CD4-positive, alpha-beta T cell treated with Interleukin-15 for 1 hour (primary cell): ENCODE data around the gene C5orf58.

Experiments used
- DNase-seq: peaks from one replicate; pipeline ENCODE4 v3.0.0-alpha.2; 2020

The C5orf58 gene

DNA sequence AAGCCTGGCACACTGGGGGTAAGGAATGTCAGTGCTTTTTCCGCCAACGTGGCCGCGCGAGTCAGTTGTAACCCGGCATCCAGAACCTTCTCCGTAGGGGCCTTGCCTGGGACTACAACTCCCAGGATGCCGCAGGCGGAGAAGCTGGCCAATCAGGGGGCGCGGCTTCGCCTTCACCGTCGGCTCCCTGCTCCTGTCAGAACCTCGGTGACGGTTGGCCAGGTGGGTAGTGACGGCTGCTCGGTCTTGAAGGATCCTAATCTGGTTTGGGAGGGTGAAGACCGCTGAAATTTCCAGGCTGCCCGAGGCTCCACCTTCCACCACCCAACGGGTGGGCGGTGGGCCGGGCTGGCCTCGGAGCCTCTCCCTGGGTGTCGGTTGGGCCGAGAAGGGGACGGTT is at the start of gene C5orf58:
Gene C5orf58, plus strand, starts transcription at position 200 of the 400 bp plus-strand sequence. CDS start 1,992 bp downstream, outside the sequence.
- DNase-seq: no peak

DNA sequence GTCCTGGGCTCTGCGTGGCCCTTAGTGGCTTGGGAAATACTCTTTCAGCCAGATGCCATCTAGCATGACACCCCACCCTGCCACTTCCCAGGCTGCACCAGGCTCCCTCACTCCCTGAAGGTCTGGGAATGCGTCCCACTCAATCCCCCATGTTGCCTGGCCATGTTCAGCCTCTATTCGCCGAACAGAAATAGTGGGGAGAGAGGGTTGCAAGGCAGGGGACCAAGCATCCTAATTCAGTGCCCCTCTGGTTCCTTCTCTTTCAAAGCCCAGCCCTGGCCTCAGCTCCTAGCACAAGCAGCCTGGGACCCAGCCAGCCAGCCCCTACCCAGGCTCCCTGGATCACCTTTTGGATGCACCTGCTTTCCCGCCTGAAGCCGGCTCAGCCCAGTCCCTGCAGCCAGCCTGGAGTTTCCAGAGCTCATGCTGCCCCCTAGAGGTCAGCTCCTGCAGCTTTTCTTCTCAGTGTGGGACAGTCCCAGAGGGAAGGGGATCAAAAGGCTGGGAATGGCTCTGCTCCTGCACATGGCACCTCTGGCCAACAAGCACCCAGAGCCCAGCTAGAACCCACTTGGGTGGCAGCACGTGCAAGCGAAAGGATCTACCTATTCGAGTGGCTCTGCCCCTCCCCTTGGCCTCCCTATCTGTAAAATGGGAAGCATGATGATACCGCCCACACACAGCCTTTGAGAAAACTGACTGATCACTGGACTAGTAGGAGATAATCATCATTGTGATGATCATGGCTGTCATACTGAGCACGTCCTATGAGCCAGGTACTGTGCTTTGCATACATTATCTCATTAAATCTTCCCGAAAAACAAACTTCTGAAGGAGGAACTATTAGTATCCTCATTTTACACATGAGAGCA is 48.7 kb upstream of the C5orf58 start:
- no peak for DNase-seq

DNA sequence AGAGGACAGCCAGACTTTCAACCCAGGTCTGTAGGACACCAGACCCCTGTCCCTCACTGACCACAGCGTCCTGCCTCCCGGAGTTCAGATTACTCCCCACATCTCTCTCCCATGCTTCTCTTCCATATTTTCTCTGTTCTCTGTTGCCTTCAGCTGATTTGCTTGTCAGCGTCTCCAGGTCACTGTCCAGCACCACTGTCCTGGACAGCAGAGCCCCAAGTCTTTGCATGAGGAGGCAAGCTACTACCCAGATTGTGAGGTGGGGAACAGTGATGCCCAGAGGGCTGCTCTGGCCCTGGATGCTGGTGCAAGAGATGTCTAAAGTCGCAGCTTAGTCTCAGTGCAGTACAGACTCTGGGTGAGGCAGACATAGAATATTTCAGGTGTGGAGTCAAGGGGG is 48.0 kb upstream of the C5orf58 start:
- no peak for DNase-seq

DNA sequence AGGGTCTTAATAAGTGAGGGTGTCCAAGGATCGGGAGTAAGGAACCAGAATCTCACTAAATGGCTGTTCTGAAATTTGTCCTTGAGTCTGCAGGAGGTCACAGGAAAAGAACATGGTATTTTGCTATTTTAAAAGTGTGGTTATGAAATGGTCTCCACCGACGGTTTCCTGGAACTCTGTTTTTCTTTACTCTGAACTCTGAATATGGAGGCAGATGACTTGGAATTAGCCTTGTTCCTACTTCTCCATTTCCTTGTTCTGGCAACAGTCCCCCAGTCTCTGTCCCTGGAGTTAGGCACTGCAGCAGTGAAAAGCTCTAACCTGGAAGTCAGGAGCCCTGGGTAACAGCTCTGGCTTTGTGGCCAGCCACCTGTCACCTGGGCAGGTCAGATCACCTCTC is 46.6 kb upstream of the C5orf58 start:
- DNase-seq: no peak

- DNase-seq: no peak
Measured at GRCh38 chr5:170186856-170187255, 45.9 kb upstream of the C5orf58 start.

DNA sequence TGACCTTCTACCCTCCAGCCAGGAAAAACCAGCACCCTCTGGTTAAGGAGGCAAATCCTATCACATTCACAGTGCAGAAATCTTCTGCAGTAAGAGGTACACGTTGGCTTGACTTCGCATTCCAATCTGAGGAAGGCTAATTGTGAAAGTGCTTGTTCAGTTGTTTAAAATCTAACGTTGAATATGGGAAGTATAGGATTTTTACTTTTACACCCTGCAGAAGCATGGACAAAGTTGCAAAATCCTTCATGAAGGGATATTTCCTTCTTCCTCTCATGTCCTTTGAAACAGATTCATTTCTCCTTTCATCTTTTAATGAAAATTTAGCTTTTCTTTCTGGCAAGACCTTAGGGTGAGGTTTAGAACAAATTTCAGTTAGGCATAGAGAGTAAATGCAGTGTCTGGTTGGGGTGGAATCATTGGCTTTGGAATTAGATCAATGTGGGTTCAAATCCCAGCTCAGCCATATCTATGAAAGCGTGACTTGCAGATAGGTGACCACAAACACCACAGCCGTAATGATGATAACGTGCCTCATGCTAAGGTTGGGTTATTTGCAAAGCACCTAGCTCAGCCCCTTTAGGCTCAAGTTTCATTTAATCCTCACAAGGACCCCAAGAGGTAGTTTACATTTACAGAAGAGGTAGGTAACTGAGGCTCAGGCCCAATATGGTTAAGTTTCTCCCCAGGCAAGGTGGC is 42.2 kb upstream of the C5orf58 start:
- no peak for DNase-seq

GRCh38 chr5:170192829-170193228 is 40.0 kb upstream of the C5orf58 start:
- no peak for DNase-seq

DNA sequence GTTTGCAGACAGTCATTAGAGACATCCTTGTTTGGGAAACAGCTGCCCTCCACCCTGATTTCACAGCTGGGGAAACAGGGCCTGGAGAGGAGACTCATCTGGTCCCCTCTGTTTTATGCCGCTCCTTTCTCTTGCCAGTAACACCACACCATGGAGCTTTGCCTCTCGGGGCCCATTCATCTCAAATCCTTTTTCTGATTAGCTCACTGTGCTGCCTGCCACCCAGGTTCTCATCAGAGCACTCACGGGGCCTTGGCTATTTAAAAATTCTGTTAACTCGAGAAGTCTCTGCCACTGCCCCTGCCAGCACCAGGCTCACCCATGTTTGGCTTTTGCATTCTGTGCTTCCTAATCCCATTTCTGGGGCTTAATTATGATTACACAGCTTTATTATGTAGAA is 36.8 kb upstream of the C5orf58 start:
- no peak for DNase-seq

- no peak for DNase-seq
Measured at GRCh38 chr5:170200876-170201275, 31.9 kb upstream of the C5orf58 start.

- DNase-seq: no peak
Measured at GRCh38 chr5:170201311-170201710, 31.5 kb upstream of the C5orf58 start.

DNA sequence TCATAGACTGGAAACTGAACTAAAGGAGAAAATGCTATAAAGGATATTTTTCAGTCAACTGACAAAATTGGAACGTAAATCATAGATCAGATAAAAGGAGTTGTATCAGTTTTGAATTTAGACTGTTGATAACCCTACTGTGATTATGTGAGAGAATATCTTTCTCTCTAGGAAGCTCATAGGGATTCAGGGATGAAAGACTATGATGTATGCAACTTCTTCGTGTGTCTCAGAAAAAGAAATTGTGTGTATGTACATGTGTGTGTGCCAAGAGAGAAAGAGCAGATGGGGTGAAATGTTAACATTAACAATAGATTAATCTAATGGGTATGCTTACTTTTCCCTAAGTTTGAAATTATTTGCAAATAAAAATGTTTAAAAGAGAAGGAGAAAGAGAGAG is 30.7 kb upstream of the C5orf58 start:
- DNase-seq: no peak

DNA sequence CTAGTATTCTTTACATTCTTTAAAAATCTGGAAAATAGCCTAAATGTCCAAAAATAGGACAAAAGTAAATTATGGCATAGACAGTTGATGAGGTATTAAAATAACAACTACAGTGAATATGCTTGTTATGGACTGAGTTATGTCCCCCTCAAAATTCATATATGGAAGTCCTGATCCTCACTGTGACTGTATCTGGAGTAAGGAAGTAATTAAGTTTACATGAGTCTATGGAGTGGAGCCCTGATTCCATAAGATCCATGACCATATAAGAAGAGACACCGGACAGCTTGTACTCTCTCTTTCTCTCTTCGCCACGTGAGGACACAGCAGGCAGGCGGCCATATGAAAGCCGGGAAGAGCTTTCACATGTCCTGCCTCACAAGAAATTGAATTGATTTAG is 28.6 kb upstream of the C5orf58 start:
- no peak for DNase-seq

GRCh38 chr5:170206216-170206615 is 26.6 kb upstream of the C5orf58 start:
- DNase-seq: no peak

DNA sequence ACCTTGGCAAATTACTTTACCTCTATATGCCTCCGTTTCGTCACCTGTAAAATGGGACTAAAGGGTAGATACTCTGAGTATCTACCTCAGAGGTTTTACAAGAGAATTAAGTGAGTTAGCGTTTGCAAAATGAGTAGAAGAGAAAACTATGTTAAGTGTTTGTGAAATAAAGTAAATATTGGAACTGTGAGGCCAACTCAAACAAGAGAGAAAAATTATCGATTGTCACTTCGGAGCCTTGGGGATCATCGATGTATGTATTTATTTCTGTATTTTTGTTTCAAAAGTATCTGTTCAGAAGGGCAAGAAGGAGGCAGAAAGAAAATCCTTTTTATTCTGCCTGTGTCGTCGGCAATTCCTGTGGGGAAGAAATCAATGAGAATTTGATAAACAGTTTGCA is 25.8 kb upstream of the C5orf58 start:
- no peak for DNase-seq

DNA sequence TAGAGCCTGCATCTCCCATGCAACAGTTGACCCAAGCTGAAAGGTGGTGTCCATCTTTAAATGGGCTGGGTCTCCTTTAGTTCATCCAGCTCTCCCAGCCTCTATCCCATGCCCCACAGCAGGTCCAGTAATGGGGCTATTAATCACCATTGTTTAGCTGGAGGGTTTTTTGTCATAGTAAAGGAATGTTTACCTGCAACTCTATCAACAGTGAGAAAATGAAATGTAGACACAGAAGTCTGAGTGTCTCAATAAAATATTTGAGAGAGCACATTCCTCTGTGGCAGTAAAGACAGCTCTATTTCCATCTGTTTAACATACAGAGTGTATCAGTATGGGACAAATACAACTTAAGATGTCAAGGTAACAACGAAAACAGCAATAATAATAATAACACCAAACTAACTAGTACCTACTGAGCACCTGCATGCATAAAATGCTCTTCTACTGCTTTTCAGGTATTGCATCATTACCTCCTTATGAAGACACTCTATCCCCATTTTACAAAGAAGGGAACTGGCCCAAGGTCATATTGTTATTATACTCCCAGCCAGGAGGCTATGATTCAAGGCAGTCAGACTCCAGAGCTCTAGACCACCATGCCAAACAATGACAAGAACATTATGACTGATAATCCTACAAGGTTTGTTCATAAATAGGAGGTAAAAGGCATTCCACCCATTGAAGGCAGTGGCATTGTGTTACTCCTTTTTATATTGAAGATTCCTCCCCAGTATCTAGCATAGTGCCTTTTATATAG is 21.0 kb upstream of the C5orf58 start:
- no peak for DNase-seq

DNA sequence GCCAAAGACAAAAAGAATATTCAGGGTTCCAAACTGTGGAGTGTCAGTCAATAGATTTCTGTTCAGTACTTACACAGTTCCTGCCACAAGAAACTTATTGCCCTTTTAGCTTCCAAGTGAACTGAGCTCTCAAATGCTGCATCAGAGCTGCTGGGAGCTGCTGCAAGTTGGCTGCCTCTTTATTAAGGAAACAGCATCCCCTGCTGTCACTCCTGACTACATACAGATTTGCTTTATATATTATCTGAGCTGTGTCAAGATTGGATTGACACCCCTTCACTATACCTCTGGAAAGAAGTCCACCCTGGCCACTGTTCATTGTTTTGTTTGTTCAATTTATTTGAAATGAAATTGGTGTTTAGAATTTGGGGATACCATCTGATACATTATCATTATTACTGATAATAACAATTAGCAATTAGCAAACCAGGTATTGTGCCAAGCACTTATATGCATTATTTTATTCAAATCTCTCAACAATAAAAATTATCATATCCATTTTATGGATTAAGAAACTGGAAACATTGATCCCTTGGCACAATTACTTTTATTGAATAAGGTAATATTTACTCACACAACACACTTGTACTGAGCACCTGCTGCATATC is 16.4 kb upstream of the C5orf58 start:
- DNase-seq: no peak

DNA sequence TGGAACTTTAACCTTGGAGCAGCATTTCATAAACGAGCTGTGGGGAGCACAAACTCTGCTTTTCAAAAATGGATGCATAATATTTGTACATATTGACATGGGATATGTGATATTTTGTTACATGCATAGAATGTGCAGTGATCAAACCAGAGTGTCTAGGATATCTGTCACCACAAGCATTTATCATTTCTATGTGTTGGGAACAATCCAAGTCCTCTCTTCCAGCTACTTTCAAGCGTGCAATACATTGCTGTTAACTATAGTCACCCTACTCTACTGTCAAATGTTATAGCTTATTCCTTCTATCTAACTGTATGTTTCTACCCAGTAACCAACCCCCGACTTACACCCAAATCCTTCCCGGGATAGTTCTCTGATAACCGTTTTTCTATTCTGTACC is 15.0 kb upstream of the C5orf58 start:
- no peak for DNase-seq

DNA sequence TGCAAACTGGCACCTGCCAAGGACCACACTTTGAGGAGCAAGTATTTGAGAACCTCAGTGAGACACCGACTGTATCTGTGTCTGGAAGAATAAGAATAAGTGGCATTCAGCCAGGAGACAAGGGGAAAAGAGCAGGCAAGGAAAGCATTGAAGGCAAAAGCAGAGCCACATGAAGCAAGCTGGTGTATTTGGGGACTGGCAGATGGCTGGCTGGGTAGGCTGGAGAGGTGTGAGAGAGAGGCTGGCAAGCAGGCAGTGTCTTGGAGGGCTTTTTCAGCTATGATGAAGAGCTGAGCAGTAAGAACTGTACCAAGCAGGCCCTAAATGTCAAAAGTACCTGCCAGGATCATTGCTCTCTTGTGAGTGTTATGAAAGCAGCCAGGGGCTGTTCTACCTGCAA is 14.1 kb upstream of the C5orf58 start:
- DNase-seq: no peak

DNA sequence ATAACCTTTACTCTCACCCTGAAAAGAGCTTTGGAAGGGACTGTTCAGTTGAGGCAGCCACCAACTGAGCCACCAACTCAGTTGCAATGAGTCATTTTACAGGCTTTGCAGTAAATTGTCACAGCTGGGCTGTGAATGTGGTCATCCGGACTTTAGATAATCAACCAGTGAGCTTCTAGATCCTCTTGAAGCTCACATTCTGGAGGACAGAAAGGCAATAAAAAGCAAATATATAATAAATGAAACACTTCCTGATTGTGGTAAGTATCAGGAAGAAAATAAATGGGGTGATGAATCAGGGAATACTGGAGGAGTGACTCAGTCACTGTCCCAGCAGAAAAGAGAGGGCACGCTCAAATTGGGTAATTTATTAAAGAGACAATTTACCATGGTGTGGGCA is 13.2 kb upstream of the C5orf58 start:
- DNase-seq: no peak

- no peak for DNase-seq
Measured at GRCh38 chr5:170220191-170220590, 12.6 kb upstream of the C5orf58 start.

- DNase-seq: no peak
Measured at GRCh38 chr5:170221327-170221741, 11.5 kb upstream of the C5orf58 start.

- no peak for DNase-seq
Measured at GRCh38 chr5:170223360-170223759, 9.4 kb upstream of the C5orf58 start.

- no peak for DNase-seq
Measured at GRCh38 chr5:170223906-170224305, 8.9 kb upstream of the C5orf58 start.
